Measurements from ENCODE around the gene CETP.

CETP gene

GRCh38 chr16:57020651-57021050 lies 58.9 kb downstream of the CETP start:
- DNase-seq (ENCODE audit: low read depth in 2 of 2): no peak

- DNase-seq (ENCODE audit: low read depth in 2 of 2): no peak
Measured at GRCh38 chr16:57021757-57022156, 60.0 kb downstream of the CETP start.

GRCh38 chr16:57022445-57022844 lies 60.7 kb downstream of the CETP start:
- no peak for DNase-seq (ENCODE audit: low read depth in 2 of 2)

- peak; percentile 58 to 63 for DNase-seq (ENCODE audit: low read depth in 2 of 2)
Measured at GRCh38 chr16:57023541-57024249, 61.9 kb downstream of the CETP start.

GRCh38 chr16:57024894-57025680 lies 63.3 kb downstream of the CETP start:
- DNase-seq (ENCODE audit: low read depth in 2 of 2): no peak

GRCh38 chr16:57025941-57026777 lies 64.4 kb downstream of the CETP start:
- DNase-seq (ENCODE audit: low read depth in 2 of 2): no peak

GRCh38 chr16:57026778-57027062 lies 65.0 kb downstream of the CETP start:
- no peak for DNase-seq (ENCODE audit: low read depth in 2 of 2)

- no peak for DNase-seq (ENCODE audit: low read depth in 2 of 2)
Measured at GRCh38 chr16:57027067-57027466, 65.3 kb downstream of the CETP start.

- DNase-seq (ENCODE audit: low read depth in 2 of 2): no peak
Measured at GRCh38 chr16:57028086-57028485, 66.3 kb downstream of the CETP start.

GRCh38 chr16:57029161-57030160 lies 67.7 kb downstream of the CETP start:
- no peak for DNase-seq (ENCODE audit: low read depth in 2 of 2)

GRCh38 chr16:57030346-57030902 lies 68.7 kb downstream of the CETP start:
- DNase-seq (ENCODE audit: low read depth in 2 of 2): no peak

- DNase-seq (ENCODE audit: low read depth in 2 of 2): no peak
Measured at GRCh38 chr16:57031156-57031555, 69.4 kb downstream of the CETP start.

GRCh38 chr16:57032346-57032745 lies 70.6 kb downstream of the CETP start:
- no peak for DNase-seq (ENCODE audit: low read depth in 2 of 2)

GRCh38 chr16:57032931-57033330 lies 71.2 kb downstream of the CETP start:
- no peak for DNase-seq (ENCODE audit: low read depth in 2 of 2)
